H1 (cell line): ENCODE data around the gene CDK2. TPM values are rescaled to one million over a fixed set of nuclear protein-coding genes. Genes with fewer than 3 reads are reported as not detected.

Source experiments
- CTCF ChIA-PET: fragments of 300-600 bp; sonication (Branson Sonifier 250); formaldehyde crosslinking; loops from one replicate; lab custom pipeline; 2021; ENCODE audit not compliant: partially characterized antibody; lab: Charles Lee
- POLR2A ChIA-PET: fragments of 300-600 bp; sonication (Branson Sonifier 250); formaldehyde crosslinking; loops from one replicate; lab custom pipeline; 2021; ENCODE audit warnings: inconsistent platforms; ENCODE audit not compliant: partially characterized antibody; lab: Charles Lee
- DNase-seq, 2 experiments: peaks; one replicate each; pipeline versions ENCODE4 v3.0.0 to v3.0.0-alpha.2; 2010 to 2022; ENCODE audit warnings: low spot score in 2 of 2, low read depth in 1 of 2, mixed read lengths in 1 of 2
- FAIRE-seq: peaks from 2 replicates; lab custom pipeline; 2011; peaks lifted over from hg19 to GRCh38; lab: Jason Lieb, UNC
- H2AFZ ChIP-seq: 2 replicates; pipeline ENCODE4 v1.8.1; 2012; ENCODE audit warnings: low read length, inconsistent platforms
- H2AK5ac ChIP-seq: 2 replicates; pipeline ENCODE4 v1.6.1; 2013; ENCODE audit warnings: low read depth, low read length
- H2BK120ac ChIP-seq: replicated peaks from 2 replicates; pipeline ENCODE3; 2013; ENCODE audit warnings: low read depth, low read length, inconsistent platforms
- H2BK12ac ChIP-seq: 2 replicates; pipeline ENCODE4 v1.6.1; 2013; ENCODE audit warnings: low read depth, low read length
- H2BK15ac ChIP-seq: 2 replicates; pipeline ENCODE4 v1.6.1; 2013; ENCODE audit warnings: low read length
- H2BK20ac ChIP-seq: 2 replicates; pipeline ENCODE4 v1.6.1; 2013; ENCODE audit warnings: low read length
- H2BK5ac ChIP-seq: 2 replicates; pipeline ENCODE4 v1.6.1; 2013; ENCODE audit warnings: low read depth, low read length
- H3K14ac ChIP-seq: 2 replicates; pipeline ENCODE4 v1.6.1; 2013; ENCODE audit warnings: inconsistent platforms; ENCODE audit not compliant: insufficient read length
- H3K18ac ChIP-seq: 2 replicates; pipeline ENCODE4 v1.6.1; 2013; ENCODE audit warnings: low read length; ENCODE audit errors: extremely low read depth
- H3K23ac ChIP-seq: 2 replicates; pipeline ENCODE4 v1.6.1; 2013; ENCODE audit warnings: inconsistent platforms; ENCODE audit not compliant: insufficient read length
- H3K23me2 ChIP-seq: 2 replicates; pipeline ENCODE4 v1.6.1; 2013; ENCODE audit warnings: low read depth, low read length
- H3K27ac ChIP-seq: 2 replicates; pipeline ENCODE4 v1.6.1; 2011; ENCODE audit warnings: low read depth, low read length, inconsistent platforms
- H3K27me3 ChIP-seq, 4 experiments: replicated peaks in 1 of 4; 1 replicate in 1 of 4; 2 replicates in 3 of 4; pipeline versions ENCODE4 v1.6.1 to v1.8.1; 2011 to 2013; ENCODE audit warnings: low read length in 3 of 4, mild to moderate bottlenecking in 3 of 4, inconsistent platforms in 2 of 4, mixed read lengths in 2 of 4, moderate library complexity in 1 of 4; ENCODE audit not compliant: control insufficient read depth in 3 of 4, insufficient read depth in 3 of 4; ENCODE audit errors: extremely low read depth in 1 of 4
- H3K36me3 ChIP-seq, 4 experiments: 2 replicates each; pipeline versions ENCODE4 v1.6.1 to v1.8.1; 2011 to 2013; ENCODE audit warnings: mild to moderate bottlenecking in 4 of 4, low read length in 3 of 4, moderate library complexity in 2 of 4, control low read depth in 1 of 4, inconsistent platforms in 1 of 4; ENCODE audit not compliant: insufficient read depth in 4 of 4, control insufficient read depth in 2 of 4
- H3K4ac ChIP-seq: replicated peaks from 2 replicates; pipeline ENCODE3; 2013; ENCODE audit warnings: low read length, low read depth, mixed read lengths, inconsistent platforms; ENCODE audit not compliant: insufficient read length
- H3K4me1 ChIP-seq, 4 experiments: replicated peaks in 1 of 4; 1 replicate in 1 of 4; 2 replicates in 3 of 4; pipeline versions ENCODE4 v1.6.1 to v1.8.1; 2011 to 2013; ENCODE audit warnings: low read length in 3 of 4, inconsistent platforms in 2 of 4, mixed read lengths in 1 of 4; ENCODE audit not compliant: insufficient read depth in 4 of 4, control insufficient read depth in 3 of 4
- H3K4me2 ChIP-seq, 2 experiments: 2 replicates each; pipeline versions ENCODE4 v1.6.1 to v1.8.1; 2011 to 2013; ENCODE audit warnings: low read depth in 2 of 2, low read length in 2 of 2, control low read depth in 1 of 2, inconsistent platforms in 1 of 2, mild to moderate bottlenecking in 1 of 2; ENCODE audit not compliant: insufficient read depth in 1 of 2
- H3K4me3 ChIP-seq, 4 experiments: fragments of 200-600, 300-600 bp in 1 of 4; sonication (generic), shearing (Covaris generic), sonication (Bioruptor Twin) in 1 of 4; 2 replicates each; pipeline versions ENCODE4 v1.5.1 to v1.8.1; 2011 to 2016; ENCODE audit warnings: low read length in 4 of 4, low read depth in 3 of 4, control low read depth in 2 of 4, inconsistent platforms in 2 of 4, mild to moderate bottlenecking in 2 of 4, mixed read lengths in 1 of 4, moderate library complexity in 1 of 4; ENCODE audit not compliant: insufficient read depth in 2 of 4; ENCODE audit errors: extremely low read depth in 1 of 4
- H3K56ac ChIP-seq: replicated peaks from 2 replicates; pipeline ENCODE3; 2013; ENCODE audit warnings: low read depth, mild to moderate bottlenecking, mixed read lengths, low read length, inconsistent platforms; ENCODE audit not compliant: insufficient read length
- H3K79me1 ChIP-seq: 2 replicates; pipeline ENCODE4 v1.6.1; 2013; ENCODE audit warnings: low read depth, low read length, control low read depth
- H3K79me2 ChIP-seq, 2 experiments: 2 replicates each; pipeline versions ENCODE4 v1.6.1 to v1.8.1; 2012 to 2013; ENCODE audit warnings: low read length in 2 of 2, mild to moderate bottlenecking in 2 of 2, inconsistent platforms in 1 of 2; ENCODE audit not compliant: insufficient read depth in 2 of 2, control insufficient read depth in 1 of 2
- H3K9ac ChIP-seq, 4 experiments: replicated peaks in 1 of 4; 1 replicate in 1 of 4; 2 replicates in 3 of 4; pipeline versions ENCODE4 v1.6.1 to v1.8.1; 2011 to 2013; ENCODE audit warnings: low read depth in 3 of 4, low read length in 3 of 4, control low read depth in 2 of 4, mild to moderate bottlenecking in 2 of 4, moderate library complexity in 2 of 4, inconsistent platforms in 1 of 4; ENCODE audit errors: extremely low read depth in 1 of 4
- H3K9me3 ChIP-seq, 2 experiments: 2 replicates each; pipeline versions ENCODE4 v1.6.1 to v1.8.1; 2012 to 2013; ENCODE audit warnings: mild to moderate bottlenecking in 2 of 2, moderate library complexity in 2 of 2, control low read depth in 1 of 2, inconsistent platforms in 1 of 2, low read depth in 1 of 2, low read length in 1 of 2, mixed read lengths in 1 of 2; ENCODE audit not compliant: insufficient read depth in 2 of 2
- H4K20me1 ChIP-seq, 2 experiments: replicated peaks in 1 of 2; 2 replicates each; pipeline versions ENCODE3 to v1.8.1; 2011 to 2013; ENCODE audit warnings: inconsistent platforms in 2 of 2, low read length in 2 of 2, mild to moderate bottlenecking in 1 of 2; ENCODE audit not compliant: insufficient read depth in 2 of 2, control insufficient read depth in 1 of 2
- H4K5ac ChIP-seq: 2 replicates; pipeline ENCODE4 v1.6.1; 2013; ENCODE audit warnings: low read length, low read depth, mixed read lengths, inconsistent platforms; ENCODE audit not compliant: insufficient read length
- H4K8ac ChIP-seq: 2 replicates; pipeline ENCODE4 v1.8.0; 2013; ENCODE audit warnings: mild to moderate bottlenecking, moderate library complexity, low read length, inconsistent platforms; ENCODE audit not compliant: insufficient read depth; ENCODE audit errors: extremely low read depth
- H4K91ac ChIP-seq: replicated peaks from 2 replicates; pipeline ENCODE3; 2013; ENCODE audit warnings: low read length, mixed read lengths, inconsistent platforms; ENCODE audit not compliant: insufficient read length
- FOSL1 ChIP-seq: IDR thresholded peaks from 2 replicates; pipeline ENCODE4 v1.6.1; 2011; ENCODE audit warnings: mild to moderate bottlenecking, low read depth, low read length, moderate library complexity; ENCODE audit not compliant: insufficient read depth
- GTF2F1 ChIP-seq: IDR thresholded peaks from 2 replicates; pipeline ENCODE4 v1.6.1; 2012; ENCODE audit warnings: low read depth, low read length, improper control_type of control experiment, borderline replicate concordance
- NRF1 ChIP-seq: IDR thresholded peaks from 2 replicates; pipeline ENCODE4 v1.6.1; 2011; ENCODE audit warnings: mild to moderate bottlenecking, low read depth, low read length, improper control_type of control experiment
- PHF8 ChIP-seq: fragments of 200-600 bp; sonication (generic); conservative IDR thresholded peaks from 2 replicates; pipeline ENCODE4 v1.7.1; 2012; ENCODE audit warnings: low read depth, mild to moderate bottlenecking, inconsistent platforms, low read length, moderate library complexity
- POLR2AphosphoS5 ChIP-seq: IDR thresholded peaks from 2 replicates; pipeline ENCODE4 v1.6.1; 2011; ENCODE audit warnings: low read depth, low read length
- SP1 ChIP-seq: IDR thresholded peaks from 2 replicates; pipeline ENCODE4 v1.6.1; 2011; ENCODE audit warnings: low read depth, low read length
- TBP ChIP-seq: IDR thresholded peaks from 2 replicates; pipeline ENCODE4 v1.6.1; 2011; ENCODE audit warnings: low read depth, low read length, improper control_type of control experiment
- USF2 ChIP-seq: IDR thresholded peaks from 2 replicates; pipeline ENCODE4 v1.6.1; 2011; ENCODE audit warnings: low read length, improper control_type of control experiment
- YY1 ChIP-seq: IDR thresholded peaks from 2 replicates; pipeline ENCODE4 v1.6.1; 2011; ENCODE audit warnings: low read depth, mild to moderate bottlenecking, low read length
- WGBS, 2 experiments: shearing (Covaris generic) in 1 of 2; methylation state at CpG; one replicate each; pipeline versions ENCODE4 v1.1.6 to v1.1.7; 2013 to 2015; ENCODE audit warnings: low lambda C conversion rate in 2 of 2, mixed read lengths in 2 of 2, inconsistent platforms in 1 of 2, low coverage in 1 of 2, missing lambda C conversion rate in 1 of 2; ENCODE audit not compliant: insufficient replicate concordance in 2 of 2, insufficient coverage in 1 of 2, insufficient read length in 1 of 2; ENCODE audit errors: extremely low coverage in 1 of 2, missing lambda C conversion rate in 1 of 2; 5-methylcytosine and 5-hydroxymethylcytosine counted together
- polyA plus RNA-seq, 7 experiments: library from polyadenylated mRNA; depleted of rRNA in 3 of 7; stranded (reverse) in 5 of 7; unstranded in 2 of 7; fragments of >200 nt in 5 of 7; fragments of 200-250 nt in 2 of 7; gene quantifications; 1 replicate in 5 of 7; 2 replicates in 1 of 7; 4 replicates in 1 of 7; pipeline versions ENCODE4 v1.2.1 to v1.2.3, GENCODE V29; 2011 to 2013; ENCODE audit warnings: missing spikeins in 2 of 7, mixed read lengths in 2 of 7
- total RNA-seq: library from RNA; stranded (reverse); fragmentation: NEBNext Ultra II Directional; extraction: Animal tissue kit (Norgen Biotek cat#: 25700); gene quantifications from 2 replicates; pipeline ENCODE4 v1.2.1, GENCODE V29; 2021

Gene CDK2
- total and polyA plus RNA-seq, 2 of the 8 experiments (the other 6 are each of a cell fraction or from before 2014, with no cell fraction given) = 39.4 to 42.5 TPM

- Histone ChIP-seq H4K20me1 (no peaks in the 10 kb centered on the region), H2BK120ac (no peak within 1 kb of the TSS), H3K79me1 (no peaks in the 10 kb centered on the region; the same call in 1 of the 2 replicates), H3K18ac (peak within 1 kb of the TSS; percentile 56), H2AK5ac (no peak within 1 kb of the TSS), H3K23ac (peak within 1 kb of the TSS; percentile 57), H3K4me2 (peak within 1 kb of the TSS; percentile 94 to 95), H3K4me1 (peaks cover 0 to 4% (median 0%) of the 10 kb centered on the region in 4 experiments; a peak in 2 of 7 replicates), H2BK12ac (0 out of 2 replicates have a peak within 1 kb of the TSS, but pooled peaks have one; percentile 35), H4K91ac (peak within 1 kb of the TSS; percentile 37), H3K4me3 (peak within 1 kb of the TSS; percentile 77 to 97 (median 89)), H3K14ac (peak within 1 kb of the TSS; percentile 38), H2AFZ (peak within 1 kb of the TSS; percentile 92), H2BK5ac (peak within 1 kb of the TSS; percentile 74; the same call in 1 of the 2 replicates), H3K79me2 (no peaks in the 10 kb centered on the region; a peak in 1 of 4 replicates), H3K4ac (peak within 1 kb of the TSS; percentile 40), H3K9me3 (no peaks in the 10 kb centered on the region), H3K27ac (peak within 1 kb of the TSS; percentile 72), H4K5ac (peak within 1 kb of the TSS; percentile 68), H2BK20ac (no peak within 1 kb of the TSS), H4K8ac (peak within 1 kb of the TSS; percentile 87; the same call in 1 of the 2 replicates), H3K36me3 (peaks cover 7 to 40% (median 20%) of the 10 kb centered on the region in 4 experiments; a peak in 5 of 8 replicates), H3K56ac (peak within 1 kb of the TSS; percentile 55), H3K27me3 (no peaks in the 10 kb centered on the region), H3K9ac (peak within 1 kb of the TSS in 3 of 4 experiments; percentile 54 to 95 (median 85); a peak in 6 of 7 replicates), H3K23me2 (peaks cover 8% of the 10 kb centered on the region), H2BK15ac (peak within 1 kb of the TSS; percentile 14; the same call in 1 of the 2 replicates)
- FAIRE-seq (peak; percentile 96), DNase-seq (peak; percentile 90 to 94)
- 10% methylated on average over 27 of the region's 27 CpGs; no CpG with 5 or more reads in 1 of the 2 experiments for WGBS, 2 experiments
- POLR2A ChIA-PET = interaction anchor here (0.6 to 5.4 kb wide), 17 partner anchors 10 to 255 kb away, joined by 3 to 55 read pairs (median 6); partner anchors contain the start of genes DNAJC14, RAB5B, RPS26 and ZC3H10
- CTCF ChIA-PET = interaction anchor here (0.8 to 13.5 kb wide), 29 partner anchors 9 to 523 kb away, joined by 3 to 256 read pairs (median 5); partner anchors contain the start of genes IKZF4, PYM1 and RAB5B
- no peak for TF ChIP-seq NRF1
- peak; percentile 48; the same call in 1 of the 2 replicates for TF ChIP-seq TBP
- TF ChIP-seq SP1 = 0 out of 2 replicates have a peak, but pooled peaks have one; percentile 72
- TF ChIP-seq FOSL1 = no peak
- TF ChIP-seq GTF2F1 = no peak
- no peak; the same call in none of the 2 replicates for TF ChIP-seq POLR2AphosphoS5
- TF ChIP-seq PHF8 = peak; percentile 43; the same call in 1 of the 2 replicates
- TF ChIP-seq YY1 = peak; percentile 56; the same call in 1 of the 2 replicates
- TF ChIP-seq USF2 = no peak
These were observed 30.3 kb downstream of the CDK2 start, which contains the start of gene SUOX for GRCh38 chr12:55996715-55997534. Gene SUOX (plus strand): TSS chr12:55997276. CDS start chr12:56002222, 4,946 bp downstream.
